MCF 10A (cell line): Measurements from ENCODE around the gene TNNI3K. TPM values are rescaled to one million over a fixed set of nuclear protein-coding genes. Genes with fewer than 3 reads are reported as not detected.

Source experiments
- BruUV-seq: library from RNA; stranded (reverse); fragments of 400-500 nt; replicated peaks from 2 replicates; lab custom pipeline; 2021; lab: Mats Ljungman, UMichigan
- CTCF ChIA-PET: fragments of 300-600 bp; sonication (Branson Sonifier 250); formaldehyde crosslinking; extraction: SDS; loops from one replicate; lab custom pipeline; 2021; ENCODE audit warnings: antibody characterized with exemption, inconsistent platforms; lab: Yijun Ruan, JAX
- POLR2A ChIA-PET: fragments of 300-600, 350-650 bp; sonication (Branson Sonifier 250); formaldehyde crosslinking; extraction: SDS; loops from one replicate; lab custom pipeline; 2020; ENCODE audit warnings: antibody characterized with exemption, inconsistent platforms; lab: Yijun Ruan, JAX
- DNase-seq: peaks from one replicate; pipeline ENCODE4 v3.0.0-alpha.2; 2018; ENCODE audit not compliant: unreplicated experiment
- H3K27ac Mint-ChIP-seq: one replicate; pipeline ENCODE4 v1.8.0; 2022; ENCODE audit warnings: mild to moderate bottlenecking, low read depth, mixed read lengths; ENCODE audit not compliant: unreplicated experiment
- H3K27me3 Mint-ChIP-seq: one replicate; pipeline ENCODE4 v1.8.0; 2022; ENCODE audit warnings: mixed read lengths; ENCODE audit not compliant: insufficient read depth, unreplicated experiment
- H3K36me3 Mint-ChIP-seq: one replicate; pipeline ENCODE4 v1.8.0; 2022; ENCODE audit warnings: mild to moderate bottlenecking, moderate library complexity, mixed read lengths; ENCODE audit not compliant: insufficient read depth, unreplicated experiment
- H3K4me1 Mint-ChIP-seq: one replicate; pipeline ENCODE4 v1.8.0; 2022; ENCODE audit warnings: mixed read lengths; ENCODE audit not compliant: insufficient read depth, unreplicated experiment
- H3K4me3 Mint-ChIP-seq: one replicate; pipeline ENCODE4 v1.8.0; 2022; ENCODE audit warnings: mild to moderate bottlenecking, moderate library complexity, mixed read lengths; ENCODE audit not compliant: unreplicated experiment
- H3K9me3 Mint-ChIP-seq: one replicate; pipeline ENCODE4 v1.8.0; 2022; ENCODE audit warnings: mixed read lengths; ENCODE audit not compliant: unreplicated experiment
- intact Hi-C: fragments of 100-400 bp; cut with micrococcal nuclease; formaldehyde crosslinking; loops from 2 replicates; pipeline ENCODE4 v1.14.1; 2022
- total RNA-seq: library from RNA; stranded (reverse); gene quantifications from 2 replicates; pipeline ENCODE4 v1.2.3, GENCODE V29; 2022
- TF ChIP-seq, protein P1 (sequence below): fragments of 200-600 bp; IDR thresholded peaks from one replicate; pipeline ENCODE4 v1.8.0; 2022; ENCODE audit warnings: antibody characterized with exemption, mild to moderate bottlenecking; ENCODE audit not compliant: unreplicated experiment

Gene TNNI3K
- total RNA-seq, 1 experiment from 2014 or later, result not detected

- no peak overlapping the region for H3K4me3 Mint-ChIP-seq
- no peak overlapping the region for H3K27ac Mint-ChIP-seq
- BruUV-seq, result no TSS peak
- H3K9me3 Mint-ChIP-seq, result no peaks in the 10 kb centered on the region
- no peaks in the 10 kb centered on the region for H3K36me3 Mint-ChIP-seq
- DNase-seq, result peak; percentile 9
- no peaks in the 10 kb centered on the region for H3K4me1 Mint-ChIP-seq
- ChIA-PET CTCF (interaction anchor here (1.1 kb wide), 1 partner anchor 48 kb away, joined by 3 read pairs; no protein-coding TSS in a partner anchor), POLR2A (no interaction called here)
- TF ChIP-seq, protein P1, sequence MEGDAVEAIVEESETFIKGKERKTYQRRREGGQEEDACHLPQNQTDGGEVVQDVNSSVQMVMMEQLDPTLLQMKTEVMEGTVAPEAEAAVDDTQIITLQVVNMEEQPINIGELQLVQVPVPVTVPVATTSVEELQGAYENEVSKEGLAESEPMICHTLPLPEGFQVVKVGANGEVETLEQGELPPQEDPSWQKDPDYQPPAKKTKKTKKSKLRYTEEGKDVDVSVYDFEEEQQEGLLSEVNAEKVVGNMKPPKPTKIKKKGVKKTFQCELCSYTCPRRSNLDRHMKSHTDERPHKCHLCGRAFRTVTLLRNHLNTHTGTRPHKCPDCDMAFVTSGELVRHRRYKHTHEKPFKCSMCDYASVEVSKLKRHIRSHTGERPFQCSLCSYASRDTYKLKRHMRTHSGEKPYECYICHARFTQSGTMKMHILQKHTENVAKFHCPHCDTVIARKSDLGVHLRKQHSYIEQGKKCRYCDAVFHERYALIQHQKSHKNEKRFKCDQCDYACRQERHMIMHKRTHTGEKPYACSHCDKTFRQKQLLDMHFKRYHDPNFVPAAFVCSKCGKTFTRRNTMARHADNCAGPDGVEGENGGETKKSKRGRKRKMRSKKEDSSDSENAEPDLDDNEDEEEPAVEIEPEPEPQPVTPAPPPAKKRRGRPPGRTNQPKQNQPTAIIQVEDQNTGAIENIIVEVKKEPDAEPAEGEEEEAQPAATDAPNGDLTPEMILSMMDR, result no peak
- intact Hi-C loops, result no loop called here
- H3K27me3 Mint-ChIP-seq, result no peaks in the 10 kb centered on the region
These were observed 108.0 kb downstream of the TNNI3K start for GRCh38 chr1:74343216-74343615.

DNA sequence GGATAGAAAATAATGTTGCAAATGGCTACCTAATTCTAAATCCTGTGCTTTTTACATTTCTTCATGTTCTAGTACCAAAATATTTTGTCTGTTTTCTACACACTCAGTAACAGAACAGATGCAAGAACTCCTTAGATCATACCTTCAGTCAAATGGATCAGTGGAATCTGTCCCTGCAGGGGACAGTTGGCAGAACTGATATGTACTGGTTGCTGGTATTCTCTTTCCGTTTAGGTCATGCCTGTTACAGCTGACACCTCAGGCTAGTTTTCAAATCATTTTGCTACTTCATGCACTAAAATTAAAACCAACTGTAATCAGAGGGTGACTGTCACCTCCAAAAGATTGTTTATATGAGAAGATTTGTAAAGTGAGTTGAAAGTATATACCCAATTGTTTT lies 109.2 kb downstream of the TNNI3K start:
- Mint-ChIP-seq H3K36me3 (no peaks in the 10 kb centered on the region), H3K4me1 (no peaks in the 10 kb centered on the region), H3K9me3 (no peaks in the 10 kb centered on the region), H3K27me3 (no peaks in the 10 kb centered on the region), H3K4me3 (no peak overlapping the region), H3K27ac (no peak overlapping the region)
- intact Hi-C loops, result no loop called here
- no TSS peak for BruUV-seq
- CTCF ChIA-PET, result interaction anchor here (1.1 kb wide), 1 partner anchor 47 kb away, joined by 3 read pairs; no protein-coding TSS in a partner anchor
- DNase-seq, result no peak
- POLR2A ChIA-PET, result no interaction called here
- TF ChIP-seq, protein P1, result no peak

DNA sequence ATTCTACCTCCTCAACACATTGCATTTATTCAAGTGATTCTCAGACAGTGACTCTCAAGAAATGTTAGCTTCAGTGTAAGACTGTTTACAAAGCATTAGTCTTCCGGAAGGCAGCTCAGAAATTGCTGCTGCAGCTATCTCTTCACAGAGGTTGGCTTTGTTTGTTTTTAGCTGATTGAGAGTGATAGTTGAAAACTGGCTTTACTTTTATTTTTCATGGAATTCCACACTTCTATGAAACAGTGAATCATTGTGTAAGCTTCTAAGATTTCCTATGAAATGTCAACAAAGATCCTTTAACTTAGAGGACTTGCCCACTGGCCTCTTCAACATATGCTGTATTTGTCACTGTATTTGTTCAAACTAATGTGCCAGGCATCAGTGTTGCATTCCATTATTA lies 121.3 kb downstream of the TNNI3K start:
- intact Hi-C loops, result no loop called here

DNA sequence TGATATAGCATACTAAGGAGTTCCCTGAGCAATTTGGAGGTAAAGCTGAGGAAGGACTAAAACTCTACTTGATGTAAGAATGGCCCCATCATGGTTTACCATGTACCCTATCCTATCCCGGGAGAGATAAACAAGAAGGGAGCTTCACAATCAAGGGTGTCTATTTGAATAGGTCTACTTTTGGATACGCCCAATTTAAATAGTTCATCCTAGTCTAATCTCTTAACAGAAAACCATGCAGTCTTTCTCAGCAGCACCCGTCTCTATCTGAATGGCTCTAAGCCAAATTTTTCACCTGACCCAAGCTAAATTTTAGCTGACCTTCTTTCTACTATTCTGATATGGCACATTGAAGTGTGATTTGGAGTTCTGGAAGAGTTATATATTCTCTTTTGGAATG lies 122.0 kb downstream of the TNNI3K start:
- intact Hi-C loops, result no loop called here
- no peaks in the 10 kb centered on the region for H3K36me3 Mint-ChIP-seq
- BruUV-seq, result no TSS peak
- TF ChIP-seq, protein P1, result no peak
- H3K27ac Mint-ChIP-seq, result no peak overlapping the region
- H3K4me3 Mint-ChIP-seq, result no peak overlapping the region
- H3K4me1 Mint-ChIP-seq, result no peaks in the 10 kb centered on the region
- CTCF ChIA-PET, result interaction anchor here (0.7 kb wide), 1 partner anchor 97 kb away, joined by 3 read pairs; no protein-coding TSS in a partner anchor
- no peaks in the 10 kb centered on the region for H3K9me3 Mint-ChIP-seq
- POLR2A ChIA-PET, result no interaction called here
- no peaks in the 10 kb centered on the region for H3K27me3 Mint-ChIP-seq
- no peak for DNase-seq

More for the DNA sequence above, 121.3 kb downstream of the TNNI3K start:
- H3K4me3 Mint-ChIP-seq, result no peak overlapping the region
- H3K27me3 Mint-ChIP-seq, result no peaks in the 10 kb centered on the region
- no peak overlapping the region for H3K27ac Mint-ChIP-seq
- H3K9me3 Mint-ChIP-seq, result peaks cover 5% of the 10 kb centered on the region
- H3K4me1 Mint-ChIP-seq, result no peaks in the 10 kb centered on the region
- CTCF ChIA-PET, result no interaction called here
- TF ChIP-seq, protein P1, result no peak
- POLR2A ChIA-PET, result no interaction called here
- no TSS peak for BruUV-seq
- H3K36me3 Mint-ChIP-seq, result no peaks in the 10 kb centered on the region
- DNase-seq, result no peak
